ENCODE data around the gene PPP1R2. TPM values are rescaled to one million over a fixed set of nuclear protein-coding genes. Genes with fewer than 3 reads are reported as not detected.

Gene PPP1R2
- total RNA-seq, 1 donor from 2014 or later: 39.7 TPM

DNA sequence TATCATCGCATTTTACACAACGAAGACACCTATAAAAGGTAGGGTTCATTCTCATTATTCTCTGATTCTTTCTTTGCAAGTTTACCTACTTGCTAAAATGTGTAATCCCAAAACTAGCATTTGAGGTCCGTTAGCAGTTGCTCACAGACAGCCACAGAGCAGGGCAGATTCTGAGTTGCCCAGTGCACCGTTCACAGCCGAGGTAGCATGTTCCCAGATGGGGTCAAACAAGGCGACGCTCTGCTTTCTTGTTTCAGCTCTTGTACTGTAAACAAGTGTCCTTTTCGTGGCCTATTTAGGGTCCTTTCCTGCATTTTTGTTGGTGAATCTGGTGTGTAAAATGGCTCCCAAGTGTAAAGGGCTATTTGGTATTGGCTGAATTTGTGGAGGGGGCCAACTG is 3.1 kb downstream of the PPP1R2 start:
- no peaks in the 10 kb centered on the region for H3K36me3 ChIP-seq
- no peaks in the 10 kb centered on the region for H3K9me3 ChIP-seq (replicated peaks)
- no peaks in the 10 kb centered on the region for H3K27me3 ChIP-seq (ENCODE audit: low read depth)
- peak overlapping the region; percentile 86 for H3K4me3 ChIP-seq
- DNase-seq: no peak
- no peak overlapping the region for H3K27ac ChIP-seq (replicated peaks)
- intact Hi-C loops (cut with micrococcal nuclease): no loop called here
- peaks cover 87% of the 10 kb centered on the region for H3K4me1 ChIP-seq
- TF ChIP-seq, protein P1, sequence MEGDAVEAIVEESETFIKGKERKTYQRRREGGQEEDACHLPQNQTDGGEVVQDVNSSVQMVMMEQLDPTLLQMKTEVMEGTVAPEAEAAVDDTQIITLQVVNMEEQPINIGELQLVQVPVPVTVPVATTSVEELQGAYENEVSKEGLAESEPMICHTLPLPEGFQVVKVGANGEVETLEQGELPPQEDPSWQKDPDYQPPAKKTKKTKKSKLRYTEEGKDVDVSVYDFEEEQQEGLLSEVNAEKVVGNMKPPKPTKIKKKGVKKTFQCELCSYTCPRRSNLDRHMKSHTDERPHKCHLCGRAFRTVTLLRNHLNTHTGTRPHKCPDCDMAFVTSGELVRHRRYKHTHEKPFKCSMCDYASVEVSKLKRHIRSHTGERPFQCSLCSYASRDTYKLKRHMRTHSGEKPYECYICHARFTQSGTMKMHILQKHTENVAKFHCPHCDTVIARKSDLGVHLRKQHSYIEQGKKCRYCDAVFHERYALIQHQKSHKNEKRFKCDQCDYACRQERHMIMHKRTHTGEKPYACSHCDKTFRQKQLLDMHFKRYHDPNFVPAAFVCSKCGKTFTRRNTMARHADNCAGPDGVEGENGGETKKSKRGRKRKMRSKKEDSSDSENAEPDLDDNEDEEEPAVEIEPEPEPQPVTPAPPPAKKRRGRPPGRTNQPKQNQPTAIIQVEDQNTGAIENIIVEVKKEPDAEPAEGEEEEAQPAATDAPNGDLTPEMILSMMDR (IDR thresholded peaks at IDR 0.05; ENCODE audit: borderline replicate concordance): no peak

DNA sequence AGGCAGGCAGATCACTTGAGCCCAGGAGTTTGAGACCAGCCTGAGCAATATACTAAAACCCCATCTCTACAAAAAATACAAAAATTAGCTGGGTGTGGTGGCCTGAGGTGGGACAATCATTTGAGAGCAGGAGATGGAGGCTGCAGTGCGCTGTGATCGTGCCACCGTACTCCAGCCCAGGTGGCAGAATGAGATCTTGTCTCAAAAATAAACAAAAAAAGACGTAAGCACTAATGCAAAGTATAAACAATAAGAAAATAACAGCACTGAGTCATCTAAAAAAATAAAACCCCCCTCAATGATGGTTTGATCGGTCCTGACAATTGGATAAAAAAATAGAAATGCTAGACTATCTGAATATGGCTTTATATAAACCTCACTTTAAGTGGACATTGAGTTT is 3.6 kb downstream of the PPP1R2 start:
- Histone ChIP-seq H3K27ac (replicated peaks) (no peak overlapping the region), H3K4me3 (no peak overlapping the region), H3K4me1 (peaks cover 87% of the 10 kb centered on the region), H3K9me3 (replicated peaks) (no peaks in the 10 kb centered on the region), H3K27me3 (ENCODE audit: low read depth) (no peaks in the 10 kb centered on the region), H3K36me3 (no peaks in the 10 kb centered on the region)
- intact Hi-C loops (cut with micrococcal nuclease): no loop called here
- DNase-seq: no peak
- TF ChIP-seq, protein P1 (IDR thresholded peaks at IDR 0.05; ENCODE audit: borderline replicate concordance): no peak

DNA sequence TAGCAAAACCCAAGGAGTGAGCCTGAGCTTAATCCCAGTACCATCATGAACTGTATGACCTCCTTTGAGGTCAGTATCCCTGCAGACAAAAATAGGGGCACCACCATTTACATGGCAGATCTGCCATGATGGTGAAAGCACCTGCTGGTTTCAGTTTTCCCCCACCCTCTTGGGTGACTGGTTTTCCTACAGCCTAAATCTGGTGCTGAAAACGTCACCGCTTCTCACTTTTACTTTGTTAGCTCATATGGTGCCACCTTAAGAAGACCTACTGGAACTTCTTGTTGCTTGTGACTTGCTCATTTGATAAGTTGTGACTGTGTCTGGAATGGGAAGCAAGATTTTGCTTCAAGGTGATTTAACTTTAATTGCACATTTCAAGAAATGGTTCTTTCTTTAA is 5.1 kb downstream of the PPP1R2 start:
- DNase-seq: no peak
- no peaks in the 10 kb centered on the region for H3K36me3 ChIP-seq
- no peak overlapping the region for H3K27ac ChIP-seq (replicated peaks)
- H3K4me1 ChIP-seq: peaks cover 89% of the 10 kb centered on the region
- no peaks in the 10 kb centered on the region for H3K9me3 ChIP-seq (replicated peaks)
- no peak overlapping the region for H3K4me3 ChIP-seq
- TF ChIP-seq, protein P1 (IDR thresholded peaks at IDR 0.05; ENCODE audit: borderline replicate concordance): no peak
- intact Hi-C loops (cut with micrococcal nuclease): no loop called here
- no peaks in the 10 kb centered on the region for H3K27me3 ChIP-seq (ENCODE audit: low read depth)

DNA sequence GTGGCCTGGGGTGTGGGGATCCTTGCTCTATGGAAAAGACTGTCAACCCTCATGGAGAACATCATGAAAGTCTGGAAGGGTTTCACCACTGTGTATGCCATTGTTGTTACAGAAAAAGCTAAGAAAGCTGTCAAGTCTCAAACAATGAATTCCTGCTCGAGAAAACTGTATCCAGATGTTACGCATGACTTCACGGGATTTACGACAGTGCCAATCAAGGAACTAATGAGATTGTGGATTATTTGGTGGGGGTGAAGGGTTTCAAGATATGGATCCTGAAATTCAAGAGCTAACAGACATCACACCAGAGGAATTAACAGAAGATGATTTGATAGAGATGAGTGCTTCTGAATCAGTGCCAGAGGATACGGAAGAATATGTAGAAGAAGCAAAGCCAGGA is 7.8 kb downstream of the PPP1R2 start:
- Histone ChIP-seq H3K4me1 (peaks cover 74% of the 10 kb centered on the region), H3K4me3 (no peak overlapping the region), H3K36me3 (no peaks in the 10 kb centered on the region), H3K27ac (replicated peaks) (no peak overlapping the region), H3K9me3 (replicated peaks) (no peaks in the 10 kb centered on the region), H3K27me3 (ENCODE audit: low read depth) (no peaks in the 10 kb centered on the region)
- TF ChIP-seq, protein P1 (IDR thresholded peaks at IDR 0.05; ENCODE audit: borderline replicate concordance): no peak
- intact Hi-C loops (cut with micrococcal nuclease): no loop called here
- no peak for DNase-seq

DNA sequence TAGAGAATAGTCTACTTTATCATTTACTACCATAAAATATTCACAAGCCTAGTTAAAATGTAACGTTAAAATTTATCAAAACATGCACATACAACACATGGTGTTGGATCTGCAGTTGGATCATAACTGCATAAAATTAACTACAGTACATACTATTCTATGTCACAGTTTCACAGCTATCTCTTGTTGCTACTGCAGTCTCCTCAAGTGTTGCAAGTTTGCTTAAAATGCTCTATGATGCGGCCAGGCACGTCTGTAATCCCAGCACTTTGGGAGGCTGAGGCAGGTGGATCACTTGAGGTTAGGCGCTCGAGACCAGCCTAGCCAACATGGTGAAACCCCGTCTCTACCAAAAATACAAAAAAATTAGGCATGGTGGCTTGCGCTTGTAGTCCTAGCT is 10.3 kb downstream of the PPP1R2 start:
- DNase-seq: no peak
- TF ChIP-seq, protein P1 (IDR thresholded peaks at IDR 0.05; ENCODE audit: borderline replicate concordance): no peak
- no peaks in the 10 kb centered on the region for H3K9me3 ChIP-seq (replicated peaks)
- intact Hi-C loops (cut with micrococcal nuclease): no loop called here
- no peak overlapping the region for H3K4me3 ChIP-seq
- H3K4me1 ChIP-seq: peaks cover 50% of the 10 kb centered on the region
- H3K27ac ChIP-seq (replicated peaks): no peak overlapping the region
- H3K36me3 ChIP-seq: no peaks in the 10 kb centered on the region
- H3K27me3 ChIP-seq (ENCODE audit: low read depth): no peaks in the 10 kb centered on the region

DNA sequence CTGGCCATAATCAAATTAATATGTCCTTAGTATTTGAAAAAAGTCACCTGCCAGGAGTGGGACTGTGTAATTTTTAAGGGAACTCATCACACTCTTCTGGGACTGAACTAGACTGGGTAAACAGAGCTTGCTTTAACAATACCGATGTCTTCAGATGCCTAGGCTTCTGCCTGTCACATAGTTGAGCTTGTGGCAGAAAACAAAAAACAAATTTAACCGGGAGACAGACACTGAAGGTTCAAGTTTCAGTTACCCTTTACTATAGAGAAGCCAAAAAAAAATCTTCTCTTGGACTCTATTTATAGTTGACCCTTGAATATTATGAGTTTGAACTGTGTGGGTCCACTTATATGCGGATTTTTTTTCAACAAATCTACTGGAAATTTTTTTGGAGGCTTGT is 10.8 kb downstream of the PPP1R2 start:
- Histone ChIP-seq H3K4me1 (peaks cover 48% of the 10 kb centered on the region), H3K36me3 (peaks cover 3% of the 10 kb centered on the region), H3K27me3 (ENCODE audit: low read depth) (no peaks in the 10 kb centered on the region), H3K4me3 (no peak overlapping the region), H3K9me3 (replicated peaks) (no peaks in the 10 kb centered on the region), H3K27ac (replicated peaks) (no peak overlapping the region)
- TF ChIP-seq, protein P1 (IDR thresholded peaks at IDR 0.05; ENCODE audit: borderline replicate concordance): no peak
- intact Hi-C loops (cut with micrococcal nuclease): no loop called here
- no peak for DNase-seq
